Common myeloid progenitor, CD34-positive (primary cell): Measurements from ENCODE around the gene ADD3.
A peak's percentile ranks its signal among the peaks of the same experiment; 100 is the strongest.

ENCODE experiments used
- CTCF ChIA-PET: fragments of 350-600 bp; sonication (Branson Sonifier 250); formaldehyde crosslinking; loops from one replicate; lab custom pipeline; 2021; ENCODE audit warnings: antibody characterized with exemption; lab: Charles Lee
- POLR2A ChIA-PET: fragments of 350-600 bp; sonication (Branson Sonifier 250); formaldehyde crosslinking; loops from one replicate; lab custom pipeline; 2021; ENCODE audit warnings: antibody characterized with exemption; lab: Charles Lee
- DNase-seq, 3 donors: peaks; one replicate each; pipeline versions ENCODE4 v3.0.0 to v3.0.0-alpha.2; 2013
- H3K27ac ChIP-seq, 2 experiments: 1 replicate in 1 of 2; 2 replicates in 1 of 2; pipeline ENCODE4 v1.7.0; 2013; ENCODE audit warnings: inconsistent platforms in 2 of 2, low read length in 2 of 2, mild to moderate bottlenecking in 2 of 2, low read depth in 1 of 2, moderate library complexity in 1 of 2; ENCODE audit not compliant: severe bottlenecking in 2 of 2, insufficient read depth in 1 of 2, poor library complexity in 1 of 2
- H3K27me3 ChIP-seq, 5 experiments: replicated peaks in 2 of 5; 1 replicate in 3 of 5; 2 replicates in 2 of 5; pipeline versions ENCODE4 v1.6.1 to v1.7.0; 2013; ENCODE audit warnings: low read length in 4 of 5, mild to moderate bottlenecking in 2 of 5, moderate library complexity in 2 of 5, inconsistent platforms in 1 of 5; ENCODE audit not compliant: insufficient read depth in 5 of 5, control insufficient read depth in 4 of 5
- H3K36me3 ChIP-seq, 4 experiments: 1 replicate in 2 of 4; 2 replicates in 2 of 4; pipeline versions ENCODE4 v1.6.1 to v1.7.0; 2013; ENCODE audit warnings: low read length in 3 of 4, control low read depth in 1 of 4, mild to moderate bottlenecking in 1 of 4; ENCODE audit not compliant: control insufficient read depth in 4 of 4, insufficient read depth in 4 of 4
- H3K4me1 ChIP-seq, 4 experiments: 1 replicate in 3 of 4; 2 replicates in 1 of 4; pipeline versions ENCODE4 v1.6.1 to v1.7.1; 2013; ENCODE audit warnings: low read length in 3 of 4, mild to moderate bottlenecking in 3 of 4, control low read depth in 1 of 4, inconsistent platforms in 1 of 4, moderate library complexity in 1 of 4; ENCODE audit not compliant: control insufficient read depth in 4 of 4, insufficient read depth in 4 of 4; ENCODE audit errors: control extremely low read depth in 1 of 4
- H3K4me3 ChIP-seq, 7 experiments: 1 replicate in 4 of 7; 2 replicates in 3 of 7; pipeline versions ENCODE4 v1.5.1 to v1.7.0; 2013; ENCODE audit warnings: mild to moderate bottlenecking in 7 of 7, low read length in 6 of 7, moderate library complexity in 6 of 7, inconsistent platforms in 2 of 7, low read depth in 2 of 7, control low read depth in 1 of 7; ENCODE audit not compliant: insufficient read depth in 4 of 7, control insufficient read depth in 1 of 7; ENCODE audit errors: extremely low read depth in 1 of 7
- H3K9me3 ChIP-seq, 5 experiments: 1 replicate in 4 of 5; 2 replicates in 1 of 5; pipeline versions ENCODE4 v1.6.1 to v1.7.1; 2013; ENCODE audit warnings: low read length in 4 of 5, mild to moderate bottlenecking in 2 of 5, inconsistent platforms in 1 of 5, low read depth in 1 of 5, moderate library complexity in 1 of 5; ENCODE audit not compliant: control insufficient read depth in 4 of 5, insufficient read depth in 2 of 5; ENCODE audit errors: control extremely low read depth in 1 of 5
- WGBS: methylation state at CpG from one replicate; pipeline ENCODE4 v1.1.5; 2013; ENCODE audit not compliant: insufficient coverage; 5-methylcytosine and 5-hydroxymethylcytosine counted together

ADD3 gene

GRCh38 chr10:110174816-110175215, 167.0 kb downstream of the ADD3 start:
- 100% methylated on average over 4 of the region's 5 CpGs for WGBS
- ChIA-PET CTCF (interaction anchor here (0.8 to 1.7 kb wide), 6 partner anchors 10 to 111 kb away, joined by 3 to 5 read pairs (median 4); no protein-coding TSS in a partner anchor), POLR2A (no interaction called here)

GRCh38 chr10:110175406-110175805, 167.6 kb downstream of the ADD3 start:
- POLR2A ChIA-PET, result no interaction called here
- Histone ChIP-seq H3K4me3 (no peak overlapping the region), H3K27me3 (peaks cover 2 to 74% (median 21%) of the 10 kb centered on the region in 5 experiments), H3K27ac (no peak overlapping the region), H3K9me3 (no peaks in the 10 kb centered on the region), H3K36me3 (no peaks in the 10 kb centered on the region), H3K4me1 (peaks cover 0 to 17% (median 12%) of the 10 kb centered on the region in 4 experiments)
- DNase-seq, result no peak
- CTCF ChIA-PET, result interaction anchor here (1.0 to 1.7 kb wide), 4 partner anchors 10 to 46 kb away, joined by 3 to 5 read pairs (median 4); no protein-coding TSS in a partner anchor
- WGBS, result 100% methylated on average over 1 of the region's 2 CpGs

More at GRCh38 chr10:110174816-110175215, 167.0 kb downstream of the ADD3 start:
- Histone ChIP-seq H3K4me3 (no peak overlapping the region), H3K9me3 (no peaks in the 10 kb centered on the region), H3K4me1 (peaks cover 0 to 17% (median 13%) of the 10 kb centered on the region in 4 experiments), H3K27ac (no peak overlapping the region), H3K36me3 (no peaks in the 10 kb centered on the region), H3K27me3 (peaks cover 2 to 79% (median 23%) of the 10 kb centered on the region in 5 experiments)
- no peak for DNase-seq

GRCh38 chr10:110176141-110177030, 168.6 kb downstream of the ADD3 start:
- Histone ChIP-seq H3K4me1 (peaks cover 0 to 10% (median 9%) of the 10 kb centered on the region in 4 experiments), H3K27ac (no peak overlapping the region), H3K4me3 (peak overlapping the region in 2 of 7 experiments; percentile 19 to 52), H3K27me3 (peaks cover 2 to 64% (median 21%) of the 10 kb centered on the region in 5 experiments), H3K9me3 (no peaks in the 10 kb centered on the region), H3K36me3 (no peaks in the 10 kb centered on the region)
- ChIA-PET POLR2A (no interaction called here), CTCF (interaction anchor here (0.9 kb wide), 1 partner anchor 30 kb away, joined by 3 read pairs; no protein-coding TSS in a partner anchor)
- WGBS, result 20% methylated on average over 12 of the region's 19 CpGs
- DNase-seq, result peak in 2 of 3 donors; percentile 31 to 33

GRCh38 chr10:110179220-110179619, 171.4 kb downstream of the ADD3 start:
- peaks cover 2 to 42% (median 15%) of the 10 kb centered on the region in 5 experiments for H3K27me3 ChIP-seq
- peaks cover 0 to 10% (median 9%) of the 10 kb centered on the region in 4 experiments for H3K4me1 ChIP-seq
- no peak for DNase-seq
- H3K9me3 ChIP-seq, result no peaks in the 10 kb centered on the region
- no peaks in the 10 kb centered on the region for H3K36me3 ChIP-seq
- CTCF ChIA-PET, result interaction anchor here (0.8 kb wide), 1 partner anchor 76 kb away, joined by 3 read pairs; no protein-coding TSS in a partner anchor
- POLR2A ChIA-PET, result no interaction called here
- H3K27ac ChIP-seq, result no peak overlapping the region
- no peak overlapping the region for H3K4me3 ChIP-seq
- WGBS, result 100% methylated on average over 4 of the region's 7 CpGs

- peaks cover 0 to 11% (median 3%) of the 10 kb centered on the region in 4 experiments for H3K4me1 ChIP-seq
- H3K36me3 ChIP-seq, result no peaks in the 10 kb centered on the region
- H3K4me3 ChIP-seq, result no peak overlapping the region
- WGBS, result 92% methylated on average over 10 of the region's 10 CpGs
- CTCF ChIA-PET, result interaction anchor here (0.9 to 2.4 kb wide), 3 partner anchors 18 to 97 kb away, joined by 3 to 6 read pairs (median 4); no protein-coding TSS in a partner anchor
- POLR2A ChIA-PET, result no interaction called here
- no peaks in the 10 kb centered on the region for H3K9me3 ChIP-seq
- DNase-seq, result no peak
- H3K27me3 ChIP-seq, result peaks cover 0 to 20% (median 4%) of the 10 kb centered on the region in 5 experiments
- H3K27ac ChIP-seq, result no peak overlapping the region
Observed at GRCh38 chr10:110181451-110181850, 173.7 kb downstream of the ADD3 start.

- 100% methylated on average over 2 of the region's 5 CpGs for WGBS
- H3K36me3 ChIP-seq, result no peaks in the 10 kb centered on the region
- H3K9me3 ChIP-seq, result no peaks in the 10 kb centered on the region
- no peak for DNase-seq
- H3K27me3 ChIP-seq, result peaks cover 0 to 19% (median 3%) of the 10 kb centered on the region in 5 experiments
- no peak overlapping the region for H3K4me3 ChIP-seq
- POLR2A ChIA-PET, result no interaction called here
- H3K27ac ChIP-seq, result no peak overlapping the region
- CTCF ChIA-PET, result interaction anchor here (0.9 to 2.4 kb wide), 3 partner anchors 19 to 97 kb away, joined by 3 to 6 read pairs (median 4); no protein-coding TSS in a partner anchor
- H3K4me1 ChIP-seq, result peaks cover 0 to 7% (median 0%) of the 10 kb centered on the region in 4 experiments
Observed at GRCh38 chr10:110181911-110182310, 174.1 kb downstream of the ADD3 start.
